C1 segment of cervical spinal cord (tissue), 14 donors: Measurements from ENCODE around the gene KIF17.
A peak's percentile ranks its signal among the peaks of the same experiment; 100 is the strongest.

Source experiments
- DNase-seq, 14 donors: peaks; one replicate each; lab custom pipeline; 2025; lab: John Stamatoyannopoulos, UW

The KIF17 gene

DNA sequence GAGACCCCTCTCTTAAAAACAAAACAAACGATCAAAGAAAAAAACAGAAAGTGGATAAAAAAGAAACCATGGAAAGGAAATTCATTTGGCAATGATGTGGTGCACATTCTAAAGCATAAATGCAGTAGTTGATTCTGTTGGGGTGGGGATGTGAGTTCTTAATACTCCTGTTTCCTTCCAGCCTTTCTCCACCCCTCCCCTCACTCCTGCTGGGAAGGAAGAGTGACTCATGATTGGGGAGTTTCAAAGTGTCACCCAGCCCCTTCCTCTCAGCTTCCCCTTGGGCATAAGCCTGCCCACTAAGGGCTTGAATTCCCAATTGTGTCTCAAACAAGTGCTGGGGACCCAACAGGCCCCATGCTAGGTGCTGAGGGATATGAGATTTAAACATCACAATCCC is 91.3 kb downstream of the KIF17 start:
- DNase-seq: no peak

DNA sequence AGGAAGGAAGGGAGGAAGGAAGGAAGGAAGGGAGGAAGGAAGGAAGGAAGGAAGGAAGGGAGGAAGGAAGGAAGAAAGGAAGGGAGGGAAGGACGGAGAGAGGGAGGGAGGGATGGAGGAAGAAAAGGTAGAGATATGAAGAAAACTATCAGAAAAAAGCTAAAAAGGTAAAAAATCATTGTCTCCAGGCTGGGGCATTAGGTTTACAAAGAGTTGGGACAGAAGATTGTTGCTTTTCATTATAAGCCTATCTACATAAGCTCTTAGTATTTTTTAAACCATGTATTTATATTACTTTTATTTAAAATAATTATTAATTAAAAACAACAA is 91.7 kb downstream of the KIF17 start:
- no peak for DNase-seq

DNA sequence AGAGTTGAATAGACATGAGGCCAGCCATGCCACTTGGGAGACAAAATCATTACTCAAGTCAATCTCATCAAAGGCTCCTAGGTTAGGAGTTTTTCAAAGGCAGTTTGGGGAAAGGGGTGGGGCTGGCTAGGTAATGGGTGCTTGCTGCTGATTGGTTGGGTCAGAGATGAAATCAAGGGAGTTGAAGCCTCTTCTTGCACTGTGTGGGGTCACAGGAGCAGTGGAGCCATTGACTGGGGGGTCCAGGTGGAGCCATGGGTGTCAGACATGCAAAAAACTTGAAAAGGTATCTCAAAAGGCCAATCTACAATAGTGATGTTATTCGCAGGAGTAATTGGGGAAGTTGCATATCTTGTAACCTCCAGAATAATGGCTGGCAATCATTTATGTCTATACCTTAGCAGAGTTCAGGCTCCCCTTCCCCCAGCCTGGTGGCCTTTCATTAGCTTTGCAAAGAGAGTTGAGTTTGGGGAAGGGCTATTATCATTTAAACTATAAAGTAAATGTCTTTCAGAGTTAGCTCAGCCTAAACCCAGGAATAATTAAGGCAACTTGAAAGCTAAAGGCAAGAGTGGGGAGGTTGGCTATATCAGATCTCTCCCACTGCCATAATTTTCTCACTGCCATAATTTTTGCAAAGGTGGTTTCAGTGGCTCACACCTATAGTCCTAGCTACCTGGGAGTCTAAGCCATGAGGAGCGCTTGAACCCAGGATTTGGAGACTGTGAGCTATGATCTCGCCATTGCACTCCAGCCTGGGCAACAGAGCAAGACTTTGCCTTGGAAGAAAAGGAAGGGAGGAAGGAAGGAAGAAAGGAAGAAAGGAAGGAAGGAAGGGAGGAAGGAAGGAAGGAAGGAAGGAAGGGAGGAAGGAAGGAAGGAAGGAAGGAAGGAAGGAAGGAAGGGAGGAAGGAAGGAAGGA is 92.4 kb downstream of the KIF17 start:
- no peak for DNase-seq

DNA sequence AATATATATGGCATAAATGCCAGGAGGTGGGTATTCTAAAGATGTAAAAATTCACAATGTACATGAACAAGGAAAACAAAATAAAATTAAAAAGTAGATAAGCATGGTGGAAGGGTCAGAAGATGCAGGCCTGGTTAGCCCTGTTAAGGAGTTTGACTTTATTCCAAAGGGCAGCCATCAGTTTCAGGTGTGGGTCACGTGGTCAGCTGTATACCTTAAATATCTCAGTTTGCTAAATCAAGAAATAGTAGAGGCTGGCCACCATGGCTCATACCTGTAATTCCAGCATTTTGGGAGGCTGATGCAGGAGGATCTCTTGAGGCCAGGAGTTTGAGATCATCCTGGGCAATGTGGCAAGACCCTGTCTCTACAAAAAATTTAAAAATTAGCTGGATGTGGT is 93.1 kb downstream of the KIF17 start:
- DNase-seq: no peak

DNA sequence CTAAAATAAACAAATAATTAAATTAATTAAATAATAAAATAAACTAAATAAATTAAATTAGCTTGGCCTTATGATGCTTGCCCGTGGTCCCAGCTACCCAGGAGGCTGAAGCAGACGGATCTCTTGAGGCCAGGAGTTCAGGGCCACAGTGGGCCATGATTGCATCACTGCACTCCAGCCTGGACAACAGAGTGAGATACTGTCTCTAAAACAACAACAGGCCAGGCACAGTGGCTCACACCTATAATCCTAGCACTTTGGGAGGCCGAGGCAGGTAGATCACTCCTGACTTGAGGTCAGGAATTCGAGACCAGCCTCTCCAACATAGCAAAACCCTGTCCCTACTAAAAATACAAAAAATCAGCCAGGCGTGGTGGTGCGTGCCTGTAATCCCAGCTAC is 96.8 kb downstream of the KIF17 start:
- DNase-seq: no peak

DNA sequence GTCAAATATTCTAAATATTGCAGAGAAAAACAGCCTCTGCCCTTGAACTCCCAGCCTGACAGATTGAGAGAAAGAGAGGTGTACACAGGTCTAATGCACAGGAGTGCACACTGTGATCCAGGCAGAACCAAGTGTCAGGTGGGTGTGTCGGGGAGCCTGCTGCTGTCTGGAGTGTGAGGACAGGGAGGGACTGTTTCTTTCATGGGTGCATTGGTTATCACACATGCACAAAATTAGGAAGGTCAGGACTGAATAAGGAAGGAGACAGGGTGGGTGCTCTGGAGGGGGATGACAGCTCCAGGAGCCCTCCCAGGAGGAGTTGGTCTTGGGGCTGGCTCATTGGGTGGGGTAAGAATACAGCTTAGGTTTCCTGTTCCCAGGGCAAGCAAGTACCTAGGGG is 97.8 kb downstream of the KIF17 start:
- DNase-seq: no peak

DNA sequence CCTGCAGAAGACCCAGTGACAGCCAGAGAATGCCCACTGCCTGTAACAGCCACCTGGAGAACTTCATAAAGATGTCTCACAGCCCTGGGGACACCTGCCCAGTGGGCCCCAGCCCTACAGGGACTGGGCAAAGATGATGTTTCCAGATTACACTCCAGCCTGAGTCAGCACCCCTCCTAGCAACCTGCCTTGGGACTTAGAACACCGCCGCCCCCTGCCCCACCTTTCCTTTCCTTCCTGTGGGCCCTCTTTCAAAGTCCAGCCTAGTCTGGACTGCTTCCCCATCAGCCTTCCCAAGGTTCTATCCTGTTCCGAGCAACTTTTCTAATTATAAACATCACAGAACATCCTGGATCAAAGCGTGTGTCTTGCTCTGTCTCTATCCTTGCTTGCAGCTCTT is 99.3 kb downstream of the KIF17 start:
- no peak for DNase-seq

DNA sequence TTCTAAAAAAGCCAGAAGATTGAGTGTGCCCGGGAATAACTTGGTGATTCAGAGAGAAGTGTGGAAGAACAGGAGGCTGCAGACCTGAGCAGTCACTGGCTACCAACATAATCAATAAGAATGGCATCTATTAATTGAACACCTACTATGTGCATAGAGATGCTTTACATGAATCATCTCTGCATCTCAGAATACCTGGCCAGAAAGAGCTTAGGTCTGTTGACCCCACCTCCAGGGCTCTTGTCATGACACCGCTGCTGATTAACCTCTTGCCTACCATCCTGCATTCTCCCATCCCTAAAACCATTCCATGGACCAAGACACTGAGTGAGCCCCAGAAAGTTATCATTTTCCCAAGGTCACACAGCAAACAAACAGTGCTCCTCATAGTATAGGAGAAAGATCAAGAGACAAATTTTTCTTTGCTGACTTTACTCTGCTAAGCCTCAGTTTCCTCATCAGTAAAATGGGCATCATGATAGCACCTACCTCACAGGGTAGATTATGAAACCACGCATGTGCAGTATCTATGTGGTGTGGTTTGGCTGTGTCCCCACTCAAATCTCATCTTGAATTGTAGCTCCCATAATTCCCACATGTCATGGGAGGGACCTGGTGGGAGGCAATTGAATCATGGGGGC is 100.8 kb downstream of the KIF17 start:
- DNase-seq: no peak

DNA sequence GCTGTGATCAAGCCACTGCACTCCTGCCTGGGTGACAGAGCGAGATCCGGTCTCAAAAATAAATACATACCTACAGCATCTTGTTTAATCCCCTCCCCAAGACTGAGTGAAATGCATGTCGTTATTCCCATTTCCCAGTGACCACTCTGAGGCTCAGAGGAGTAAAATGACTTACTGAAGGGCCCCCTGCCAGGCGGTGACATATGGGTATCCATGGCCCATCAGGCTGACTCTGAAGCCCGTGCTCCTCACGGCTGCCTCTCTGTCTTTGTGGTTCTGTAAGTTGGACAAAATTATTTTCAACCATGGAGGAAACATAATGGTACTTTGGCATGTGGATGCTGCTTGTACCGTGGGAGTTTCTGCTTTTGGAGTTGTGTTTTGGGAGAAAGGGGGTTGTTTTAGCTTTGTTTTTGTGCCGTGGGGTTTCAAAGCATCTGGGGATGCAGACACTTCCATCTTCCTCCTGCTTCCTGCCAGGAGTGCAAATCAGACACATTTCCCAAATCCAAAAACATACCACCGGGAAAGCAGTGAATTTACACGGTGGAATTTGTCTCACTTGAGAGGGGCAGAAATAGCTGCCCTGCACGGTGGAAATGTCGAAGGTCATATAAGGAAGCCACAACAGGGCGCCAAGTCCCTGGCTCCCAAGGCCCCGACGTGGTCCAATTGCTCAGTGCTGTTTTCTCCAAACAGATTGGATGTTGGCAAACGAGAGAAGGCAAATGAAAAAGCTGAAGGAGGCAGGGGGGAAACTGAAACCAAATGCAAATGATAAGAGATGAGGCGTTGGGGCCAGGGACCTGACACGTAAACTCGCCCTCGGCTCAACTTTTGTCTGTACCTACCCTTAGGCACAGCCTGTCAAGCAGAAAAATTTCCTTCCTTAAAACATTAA is 101.6 kb downstream of the KIF17 start:
- DNase-seq: peak in 2 of 14 donors; percentile 12 to 22

DNA sequence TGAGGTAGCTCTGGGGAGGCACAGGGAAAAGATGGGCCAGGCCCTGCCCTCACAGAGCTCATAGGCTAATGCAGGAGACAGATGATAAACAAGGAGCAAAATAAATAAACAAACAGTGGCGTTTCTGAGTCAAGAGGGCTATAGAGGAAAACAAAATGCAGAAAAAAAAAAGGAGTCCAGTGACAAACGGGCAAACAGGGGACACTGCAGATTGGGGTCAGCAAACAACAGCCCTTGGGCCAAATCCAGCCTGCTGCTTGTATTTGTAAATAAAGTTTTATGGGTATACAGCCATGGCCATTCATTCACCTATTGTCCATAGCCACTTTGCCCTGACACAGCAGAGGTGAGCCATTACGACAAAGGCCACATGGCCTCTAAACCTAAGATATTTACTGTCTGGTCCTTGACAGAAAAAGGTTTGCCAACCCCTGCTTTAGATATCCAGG is 103.7 kb downstream of the KIF17 start:
- no peak for DNase-seq
